GM23338 (cell line): ENCODE measurements around the gene MEF2A. TPM values are rescaled to one million over a fixed set of nuclear protein-coding genes. Genes with fewer than 3 reads are reported as not detected.
A peak's percentile ranks its signal among the peaks of the same experiment; 100 is the strongest.

Source experiments
- ATAC-seq: fragments of 200-7000 bp; cut with Tn5 transposase; 3 replicates; pipeline ENCODE4 v1.9.1; 2020
- DNase-seq: peaks from one replicate; pipeline ENCODE4 v3.0.0-alpha.2; 2015; ENCODE audit warnings: low spot score
- H2AFZ ChIP-seq: fragments of 200-600 bp; sonication (generic); 2 replicates; pipeline ENCODE4 v1.8.0; 2016; ENCODE audit warnings: antibody characterized with exemption, mild to moderate bottlenecking, moderate library complexity
- H3F3A ChIP-seq: fragments of 200-600 bp; sonication (generic); replicated peaks from 2 replicates; pipeline ENCODE4 v1.8.0; 2017; ENCODE audit warnings: antibody characterized with exemption, mixed run types, low read depth
- H3K27ac ChIP-seq: fragments of 200-600 bp; sonication (generic); 2 replicates; pipeline ENCODE4 v1.6.1; 2016; ENCODE audit warnings: low read depth
- H3K27me3 ChIP-seq: fragments of 200-600 bp; sonication (generic); 2 replicates; pipeline ENCODE4 v1.8.0; 2016; ENCODE audit warnings: mild to moderate bottlenecking, mixed run types, moderate library complexity; ENCODE audit not compliant: insufficient read depth
- H3K36me3 ChIP-seq: fragments of 200-600 bp; sonication (generic); 2 replicates; pipeline ENCODE4 v1.8.0; 2016; ENCODE audit warnings: mild to moderate bottlenecking; ENCODE audit not compliant: insufficient read depth
- H3K4me1 ChIP-seq: fragments of 200-600 bp; sonication (generic); 2 replicates; pipeline ENCODE4 v1.8.0; 2016; ENCODE audit warnings: mild to moderate bottlenecking, moderate library complexity; ENCODE audit not compliant: insufficient read depth
- H3K4me2 ChIP-seq: fragments of 200-600 bp; sonication (generic); 2 replicates; pipeline ENCODE4 v1.7.1; 2017; ENCODE audit warnings: mixed run types
- H3K4me3 ChIP-seq: fragments of 200-600 bp; sonication (generic); 2 replicates; pipeline ENCODE4 v1.6.1; 2016; ENCODE audit warnings: mixed run types
- H3K79me2 ChIP-seq: fragments of 200-600 bp; sonication (generic); replicated peaks from 2 replicates; pipeline ENCODE4 v1.8.0; 2017; ENCODE audit warnings: mild to moderate bottlenecking; ENCODE audit not compliant: insufficient read depth
- H3K9me2 ChIP-seq: fragments of 200-600 bp; sonication (generic); 2 replicates; pipeline ENCODE4 v1.8.0; 2017; ENCODE audit not compliant: insufficient read depth
- H4K20me1 ChIP-seq: fragments of 200-600 bp; sonication (generic); replicated peaks from 2 replicates; pipeline ENCODE4 v1.8.0; 2017; ENCODE audit warnings: mild to moderate bottlenecking; ENCODE audit not compliant: insufficient read depth
- H3K27ac Mint-ChIP-seq: 2 replicates; pipeline ENCODE4 v1.8.0; 2020; ENCODE audit warnings: inconsistent platforms, mild to moderate bottlenecking, moderate library complexity, mixed read lengths
- H3K27me3 Mint-ChIP-seq: 3 replicates; pipeline ENCODE4 v1.8.0; 2022; ENCODE audit warnings: low read depth, mild to moderate bottlenecking, moderate library complexity, mixed read lengths, inconsistent platforms; ENCODE audit not compliant: insufficient read depth, poor library complexity
- H3K36me3 Mint-ChIP-seq: 3 replicates; pipeline ENCODE4 v1.8.0; 2021; ENCODE audit warnings: low read depth, mild to moderate bottlenecking, inconsistent platforms, moderate library complexity, mixed read lengths
- H3K4me1 Mint-ChIP-seq: 3 replicates; pipeline ENCODE4 v1.8.0; 2020; ENCODE audit warnings: mild to moderate bottlenecking, inconsistent platforms, mixed read lengths
- H3K4me3 Mint-ChIP-seq: 3 replicates; pipeline ENCODE4 v1.8.0; 2021; ENCODE audit warnings: moderate library complexity, mild to moderate bottlenecking, inconsistent platforms, mixed read lengths
- H3K9me3 Mint-ChIP-seq: 3 replicates; pipeline ENCODE4 v1.8.0; 2020; ENCODE audit warnings: moderate library complexity, mild to moderate bottlenecking, inconsistent platforms, mixed read lengths
- CREB1 ChIP-seq: fragments of 250-450 bp; sonication (Bioruptor Pico); IDR thresholded peaks from 2 replicates; pipeline ENCODE4 v1.5.0; 2020; ENCODE audit warnings: low read depth, mild to moderate bottlenecking, moderate library complexity
- CTCF ChIP-seq, 2 experiments: fragments of 200-600 bp in 1 of 2; sonication (generic) in 1 of 2; conservative IDR thresholded peaks; 2 replicates each; pipeline versions ENCODE4 v1.5.1 to v1.6.1; 2016 to 2017; ENCODE audit warnings: antibody characterized with exemption in 2 of 2, low read depth in 2 of 2, mild to moderate bottlenecking in 2 of 2, moderate library complexity in 1 of 2
- ETS1 ChIP-seq: IDR thresholded peaks from 2 replicates; pipeline ENCODE4 v1.6.1; 2016; ENCODE audit warnings: antibody characterized with exemption
- EZH2 ChIP-seq: fragments of 200-600 bp; sonication (generic); IDR thresholded peaks from one replicate; pipeline ENCODE4 v1.8.0; 2017; ENCODE audit warnings: antibody characterized with exemption, mild to moderate bottlenecking, low read depth; ENCODE audit not compliant: unreplicated experiment
- EZH2phosphoT487 ChIP-seq: fragments of 200-600 bp; sonication (generic); IDR thresholded peaks from one replicate; pipeline ENCODE4 v1.8.1; 2018; ENCODE audit warnings: antibody characterized with exemption; ENCODE audit not compliant: unreplicated experiment
- JUNB ChIP-seq: IDR thresholded peaks from one replicate; pipeline ENCODE4 v1.6.1; 2016; ENCODE audit warnings: antibody characterized with exemption; ENCODE audit not compliant: unreplicated experiment
- NANOG ChIP-seq: IDR thresholded peaks from 2 replicates; pipeline ENCODE4 v1.6.1; 2016; ENCODE audit warnings: antibody characterized with exemption, borderline replicate concordance
- POLR2AphosphoS5 ChIP-seq: IDR thresholded peaks from 2 replicates; pipeline ENCODE4 v1.6.1; 2016; ENCODE audit warnings: antibody characterized with exemption, low read depth
- REST ChIP-seq: IDR thresholded peaks from one replicate; pipeline ENCODE4 v1.6.1; 2018; ENCODE audit warnings: antibody characterized with exemption; ENCODE audit not compliant: unreplicated experiment
- STAT1 ChIP-seq: IDR thresholded peaks from one replicate; pipeline ENCODE4 v1.6.1; 2016; ENCODE audit warnings: antibody characterized with exemption; ENCODE audit not compliant: unreplicated experiment
- ZNF114 ChIP-seq: fragments of 250-450 bp; sonication (Bioruptor Pico); IDR thresholded peaks from 2 replicates; pipeline ENCODE4 v1.5.0; 2020; ENCODE audit warnings: mild to moderate bottlenecking, moderate library complexity
- ZNF331 ChIP-seq: fragments of 250-450 bp; sonication (Bioruptor Pico); IDR thresholded peaks from 2 replicates; pipeline ENCODE4 v1.5.0; 2020; ENCODE audit warnings: low read depth, mild to moderate bottlenecking, moderate library complexity
- ZNF462 ChIP-seq: fragments of 250-450 bp; sonication (Bioruptor Pico); IDR thresholded peaks from 2 replicates; pipeline ENCODE4 v1.5.0; 2020; ENCODE audit warnings: mild to moderate bottlenecking, moderate library complexity
- polyA plus RNA-seq: library from polyadenylated mRNA; unstranded; fragments of >200 nt; fragmentation: Nextera tagmentation; extraction: Ambion mirVana; gene quantifications from 2 replicates; pipeline ENCODE4 v1.2.1, GENCODE V29; 2016
- total RNA-seq: library from RNA; depleted of rRNA; stranded (reverse); fragments of >200 nt; shearing (Covaris generic); gene quantifications from 2 replicates; pipeline ENCODE4 v1.2.3, GENCODE V29; 2014

MEF2A gene
- total and polyA plus RNA-seq, 2 experiments from 2014 or later = 20.3 to 42.3 TPM

GRCh38 chr15:99582508-99582960 lies 16.8 kb downstream of the MEF2A start:
- no peaks in the 10 kb centered on the region for H4K20me1 ChIP-seq
- peaks cover 100% of the 10 kb centered on the region for H3K79me2 ChIP-seq
- Mint-ChIP-seq H3K4me3 (no peak overlapping the region), H3K36me3 (peaks cover 29% of the 10 kb centered on the region; the same call in 2 of the 3 replicates), H3K27me3 (peaks cover 5% of the 10 kb centered on the region), H3K4me1 (peaks cover 52% of the 10 kb centered on the region), H3K9me3 (peaks cover 17% of the 10 kb centered on the region; the same call in 2 of the 3 replicates), H3K27ac (peak overlapping the region; percentile 55; the same call in 1 of the 2 replicates)
- H3K36me3 ChIP-seq = peaks cover 6% of the 10 kb centered on the region; the same call in 1 of the 2 replicates
- ATAC-seq (no peak), DNase-seq (no peak)
- no peak overlapping the region for H2AFZ ChIP-seq
- TF ChIP-seq STAT1 (no peak), EZH2phosphoT487 (no peak), ZNF331 (CRISPR knock-in tag) (no peak), JUNB (no peak), ZNF462 (CRISPR knock-in tag) (no peak), CREB1 (CRISPR knock-in tag) (no peak), NANOG (no peak), ZNF114 (CRISPR knock-in tag) (no peak), REST (no peak), CTCF (conservative IDR thresholded peaks at IDR 0.05; ENCODE audit: low read depth in 2 of 2) (no peak), POLR2AphosphoS5 (no peak), ETS1 (no peak), EZH2 (no peak)
- peak overlapping the region; percentile 52 for H3K4me2 ChIP-seq
- peaks cover 60% of the 10 kb centered on the region for H3K4me1 ChIP-seq
- H3K27ac ChIP-seq = no peak overlapping the region
- no peaks in the 10 kb centered on the region for H3K27me3 ChIP-seq
- H3K9me2 ChIP-seq = no peaks in the 10 kb centered on the region
- peak overlapping the region; percentile 9; the same call in 1 of the 2 replicates for H3K4me3 ChIP-seq
- no peaks in the 10 kb centered on the region for H3F3A ChIP-seq
